GM12878 (cell line): Measurements from ENCODE around the gene GANC. TPM values are rescaled to one million over a fixed set of nuclear protein-coding genes. Genes with fewer than 3 reads are reported as not detected.

Source experiments
- ATAC-seq: fragments of 200-7000 bp; cut with Tn5 transposase; 3 replicates; pipeline ENCODE4 v1.9.1; 2020; ENCODE audit warnings: mild to moderate bottlenecking, moderate library complexity
- BruUV-seq: library from RNA; stranded (reverse); fragments of 400-500 nt; replicated peaks from 2 replicates; lab custom pipeline; 2021; lab: Mats Ljungman, UMichigan
- CTCF ChIA-PET: fragments of 300-600 bp; sonication (Branson Sonifier 250); formaldehyde crosslinking; extraction: SDS; loops from one replicate; lab custom pipeline; 2021; ENCODE audit warnings: inconsistent platforms; lab: Yijun Ruan, JAX
- POLR2A ChIA-PET: fragments of 350-600 bp; formaldehyde crosslinking; extraction: SDS; loops from one replicate; lab custom pipeline; 2021; ENCODE audit warnings: inconsistent platforms; lab: Charles Lee
- RAD21 ChIA-PET: fragments of 300-600 bp; sonication (Branson Sonifier 250); formaldehyde crosslinking; loops from one replicate; lab custom pipeline; 2023; ENCODE audit warnings: antibody characterized with exemption; ENCODE audit not compliant: unreplicated experiment; lab: Charles Lee
- SMC1A ChIA-PET: fragments of 300-600 bp; sonication (Branson Sonifier 250); formaldehyde crosslinking; loops from one replicate; lab custom pipeline; 2023; ENCODE audit not compliant: unreplicated experiment, uncharacterized antibody; lab: Charles Lee
- DNase-seq: peaks from one replicate; pipeline ENCODE4 v3.0.0-alpha.2; 2011; ENCODE audit warnings: low read depth, low spot score
- FAIRE-seq: peaks from 3 replicates; lab custom pipeline; 2011; peaks lifted over from hg19 to GRCh38; lab: Jason Lieb, UNC
- H2AFZ ChIP-seq: 2 replicates; pipeline ENCODE4 v1.6.0; 2011; ENCODE audit warnings: low read depth, low read length, control low read depth; ENCODE audit not compliant: control insufficient read depth
- H3K27ac ChIP-seq: 2 replicates; pipeline ENCODE4 v1.5.1; 2011; ENCODE audit warnings: control low read depth; ENCODE audit not compliant: control insufficient read depth, insufficient read depth
- H3K27me3 ChIP-seq, 2 experiments: replicated peaks in 1 of 2; 2 replicates each; pipeline versions ENCODE4 v1.6.0 to v1.6.1; 2011; ENCODE audit warnings: low read length in 1 of 2; ENCODE audit not compliant: control insufficient read depth in 2 of 2, insufficient read depth in 2 of 2
- H3K36me3 ChIP-seq, 2 experiments: 2 replicates each; pipeline ENCODE4 v1.5.1; 2011; ENCODE audit warnings: low read length in 1 of 2; ENCODE audit not compliant: control insufficient read depth in 2 of 2, insufficient read depth in 2 of 2
- H3K4me1 ChIP-seq: 2 replicates; pipeline ENCODE4 v1.6.1; 2011; ENCODE audit warnings: mild to moderate bottlenecking, low read length, moderate library complexity, mixed read lengths; ENCODE audit not compliant: control insufficient read depth, insufficient read depth
- H3K4me2 ChIP-seq: 2 replicates; pipeline ENCODE4 v1.6.0; 2011; ENCODE audit warnings: control low read depth; ENCODE audit not compliant: control insufficient read depth, insufficient read depth
- H3K4me3 ChIP-seq: fragments of 200-600 bp; sonication (generic); 2 replicates; pipeline ENCODE4 v1.5.1; 2016
- H3K79me2 ChIP-seq: 2 replicates; pipeline ENCODE4 v1.6.0; 2011; ENCODE audit warnings: low read length; ENCODE audit not compliant: control insufficient read depth, insufficient read depth
- H3K9ac ChIP-seq: 2 replicates; pipeline ENCODE4 v1.8.0; 2011; ENCODE audit warnings: low read length, control low read depth, mixed read lengths; ENCODE audit not compliant: control insufficient read depth, insufficient read depth
- H3K9me3 ChIP-seq: replicated peaks from 3 replicates; pipeline ENCODE4 v1.5.1; 2011; ENCODE audit warnings: mild to moderate bottlenecking, low read length; ENCODE audit not compliant: control insufficient read depth, insufficient read depth
- H4K20me1 ChIP-seq: 2 replicates; pipeline ENCODE4 v1.6.0; 2011; ENCODE audit not compliant: control insufficient read depth, insufficient read depth
- GABPA ChIP-seq: IDR thresholded peaks from 2 replicates; pipeline ENCODE4 v1.6.1; 2014; ENCODE audit warnings: antibody characterized with exemption, low read depth, mild to moderate bottlenecking, inconsistent platforms
- TCF12 ChIP-seq: IDR thresholded peaks from 2 replicates; pipeline ENCODE4 v1.6.1; 2011; ENCODE audit warnings: low read depth, mild to moderate bottlenecking, low read length
- ZNF217 ChIP-seq: fragments of 450-650 bp; IDR thresholded peaks from 2 replicates; pipeline ENCODE4 v1.6.1; 2017; ENCODE audit warnings: antibody characterized with exemption, mild to moderate bottlenecking
- WGBS: methylation state at CpG from one replicate; pipeline ENCODE4 v1.1.6; 2016; ENCODE audit warnings: low lambda C conversion rate; ENCODE audit not compliant: insufficient replicate concordance, insufficient coverage; ENCODE audit errors: missing lambda C conversion rate; 5-methylcytosine and 5-hydroxymethylcytosine counted together
- in situ Hi-C: fragments of 300-500 bp; cut with MboI; formaldehyde crosslinking; loops from 9 replicates; pipeline ENCODE4 v1.14.3; 2018; ENCODE audit warnings: mixed read lengths
- intact Hi-C: fragments of 100-400 bp; cut with micrococcal nuclease; formaldehyde crosslinking; loops from one replicate; pipeline ENCODE4 v1.14.2; 2022; ENCODE audit not compliant: unreplicated experiment
- polyA plus RNA-seq, 11 experiments: library from polyadenylated mRNA; depleted of rRNA in 4 of 11; unstranded in 6 of 11; stranded (reverse) in 5 of 11; fragments of >200 nt; fragmentation: Nextera tagmentation in 4 of 11; fragmentation: Illumina TruSeq in 1 of 11; extraction: Ambion mirVana in 4 of 11; extraction: Trizol in 1 of 11; gene quantifications; 1 replicate in 1 of 11; 2 replicates in 10 of 11; pipeline versions ENCODE4 v1.2.1 to v1.2.3, GENCODE V29; 2011 to 2016; ENCODE audit warnings: inconsistent platforms in 2 of 11, missing spikeins in 2 of 11, low read depth in 1 of 11
- total RNA-seq, 4 experiments: library from RNA; depleted of rRNA in 3 of 4; stranded (reverse); fragments of >200 nt in 3 of 4; fragmentation: Illumina TruSeq in 1 of 4; extraction: Trizol in 1 of 4; gene quantifications; 2 replicates each; pipeline versions ENCODE4 v1.2.1 to v1.2.3, GENCODE V29; 2013 to 2021
- TF ChIP-seq, protein P1 (sequence below): IDR thresholded peaks from 2 replicates; pipeline ENCODE4 v1.6.1; 2011; ENCODE audit warnings: mild to moderate bottlenecking, low read depth, low read length, moderate library complexity; ENCODE audit not compliant: insufficient replicate concordance
- TF ChIP-seq, protein P2 (sequence below): fragments of 450-650 bp; IDR thresholded peaks from 2 replicates; pipeline ENCODE4 v1.6.1; 2017; ENCODE audit warnings: mild to moderate bottlenecking, low read depth, inconsistent platforms; ENCODE audit not compliant: poor library complexity, severe bottlenecking
- TF ChIP-seq, protein P3 (sequence below): IDR thresholded peaks from 2 replicates; pipeline ENCODE4 v1.6.1; 2011; ENCODE audit warnings: borderline replicate concordance, low read depth, mild to moderate bottlenecking, moderate library complexity, mixed read lengths, low read length; ENCODE audit not compliant: insufficient read depth; ENCODE audit errors: extremely low read length

The GANC gene
- total and polyA plus RNA-seq, 10 of the 15 experiments (the other 5 are each of a cell fraction or from before 2014, with no cell fraction given) = 11.3 to 35.3 (median 23.0) TPM

DNA sequence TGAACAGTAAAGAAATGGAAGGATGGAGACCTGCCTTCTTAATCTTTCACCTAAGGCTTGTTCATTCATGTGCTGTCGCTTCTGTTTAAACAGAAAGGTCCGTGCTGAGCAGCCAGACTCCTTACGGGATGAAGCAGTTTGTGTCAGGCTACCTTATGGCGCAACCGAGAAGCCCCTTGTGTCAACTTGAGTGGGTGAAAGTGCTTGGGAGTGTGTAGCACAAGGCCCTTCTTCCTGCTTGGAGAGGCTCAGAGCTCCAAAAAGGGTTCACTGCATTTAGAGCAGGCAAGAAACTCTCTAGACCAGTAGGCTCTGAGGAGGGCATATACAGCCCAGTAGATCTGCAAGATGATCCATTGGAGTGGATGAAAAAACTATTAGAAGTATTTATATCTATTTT lies 102.3 kb downstream of the GANC start:
- FAIRE-seq (no peak), ATAC-seq (no peak)
- no peaks in the 10 kb centered on the region for H3K79me2 ChIP-seq
- no peaks in the 10 kb centered on the region for H3K36me3 ChIP-seq
- no peak overlapping the region for H3K9ac ChIP-seq
- no peaks in the 10 kb centered on the region; the same call in 1 of the 3 replicates for H3K9me3 ChIP-seq
- no peak overlapping the region for H2AFZ ChIP-seq
- intact Hi-C loops = no loop called here
- H4K20me1 ChIP-seq = no peaks in the 10 kb centered on the region
- POLR2A ChIA-PET = no interaction called here
- no peak overlapping the region for H3K27ac ChIP-seq
- TF ChIP-seq, protein P1, sequence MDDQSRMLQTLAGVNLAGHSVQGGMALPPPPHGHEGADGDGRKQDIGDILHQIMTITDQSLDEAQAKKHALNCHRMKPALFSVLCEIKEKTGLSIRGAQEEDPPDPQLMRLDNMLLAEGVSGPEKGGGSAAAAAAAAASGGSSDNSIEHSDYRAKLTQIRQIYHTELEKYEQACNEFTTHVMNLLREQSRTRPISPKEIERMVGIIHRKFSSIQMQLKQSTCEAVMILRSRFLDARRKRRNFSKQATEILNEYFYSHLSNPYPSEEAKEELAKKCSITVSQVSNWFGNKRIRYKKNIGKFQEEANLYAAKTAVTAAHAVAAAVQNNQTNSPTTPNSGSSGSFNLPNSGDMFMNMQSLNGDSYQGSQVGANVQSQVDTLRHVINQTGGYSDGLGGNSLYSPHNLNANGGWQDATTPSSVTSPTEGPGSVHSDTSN = no peak
- TF ChIP-seq GABPA = no peak
- no peak for TF ChIP-seq TCF12
- TF ChIP-seq, all 136 proteins: peak for 0
- DNase-seq = no peak
- Histone ChIP-seq H3K4me1 (no peaks in the 10 kb centered on the region), H3K27me3 (no peaks in the 10 kb centered on the region), H3K4me3 (no peak overlapping the region), H3K4me2 (no peak overlapping the region)
- SMC1A ChIA-PET = interaction anchor here (1.8 kb wide), 1 partner anchor 241 kb away, joined by 3 read pairs; no protein-coding TSS in a partner anchor
- RAD21 ChIA-PET = no interaction called here
- BruUV-seq = no TSS peak
- in situ Hi-C loops = no loop called here
- 100% methylated on average over 5 of the region's 5 CpGs for WGBS
- CTCF ChIA-PET = interaction anchor here (0.7 to 2.3 kb wide), 2 partner anchors 9 to 10 kb away, joined by 3 to 9 read pairs; no protein-coding TSS in a partner anchor

DNA sequence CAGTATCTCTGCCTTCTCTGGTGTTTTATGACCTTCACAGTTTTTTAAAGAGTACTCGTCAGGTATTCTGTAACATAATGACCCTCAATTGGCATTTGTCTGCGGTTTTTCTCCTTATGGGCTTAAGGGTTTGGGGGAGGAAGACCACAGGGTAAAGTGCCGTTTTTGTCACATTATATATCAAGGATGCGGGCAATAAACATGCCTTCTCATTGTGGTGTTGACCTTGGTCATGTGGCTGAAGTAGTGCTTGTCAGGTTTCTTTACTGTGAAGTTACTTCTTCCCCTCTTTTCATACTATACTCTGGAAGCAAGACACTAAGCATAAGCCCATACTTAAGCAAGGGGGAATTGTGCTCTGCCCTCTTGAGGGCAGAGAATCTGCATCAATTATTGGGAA lies 102.9 kb downstream of the GANC start:
- TF ChIP-seq ZNF217 = no peak
- TF ChIP-seq, protein P2, sequence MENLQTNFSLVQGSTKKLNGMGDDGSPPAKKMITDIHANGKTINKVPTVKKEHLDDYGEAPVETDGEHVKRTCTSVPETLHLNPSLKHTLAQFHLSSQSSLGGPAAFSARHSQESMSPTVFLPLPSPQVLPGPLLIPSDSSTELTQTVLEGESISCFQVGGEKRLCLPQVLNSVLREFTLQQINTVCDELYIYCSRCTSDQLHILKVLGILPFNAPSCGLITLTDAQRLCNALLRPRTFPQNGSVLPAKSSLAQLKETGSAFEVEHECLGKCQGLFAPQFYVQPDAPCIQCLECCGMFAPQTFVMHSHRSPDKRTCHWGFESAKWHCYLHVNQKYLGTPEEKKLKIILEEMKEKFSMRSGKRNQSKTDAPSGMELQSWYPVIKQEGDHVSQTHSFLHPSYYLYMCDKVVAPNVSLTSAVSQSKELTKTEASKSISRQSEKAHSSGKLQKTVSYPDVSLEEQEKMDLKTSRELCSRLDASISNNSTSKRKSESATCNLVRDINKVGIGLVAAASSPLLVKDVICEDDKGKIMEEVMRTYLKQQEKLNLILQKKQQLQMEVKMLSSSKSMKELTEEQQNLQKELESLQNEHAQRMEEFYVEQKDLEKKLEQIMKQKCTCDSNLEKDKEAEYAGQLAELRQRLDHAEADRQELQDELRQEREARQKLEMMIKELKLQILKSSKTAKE = no peak
- TF ChIP-seq, protein P3, sequence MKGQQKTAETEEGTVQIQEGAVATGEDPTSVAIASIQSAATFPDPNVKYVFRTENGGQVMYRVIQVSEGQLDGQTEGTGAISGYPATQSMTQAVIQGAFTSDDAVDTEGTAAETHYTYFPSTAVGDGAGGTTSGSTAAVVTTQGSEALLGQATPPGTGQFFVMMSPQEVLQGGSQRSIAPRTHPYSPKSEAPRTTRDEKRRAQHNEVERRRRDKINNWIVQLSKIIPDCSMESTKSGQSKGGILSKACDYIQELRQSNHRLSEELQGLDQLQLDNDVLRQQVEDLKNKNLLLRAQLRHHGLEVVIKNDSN = no peak
- no peak for FAIRE-seq
- no peak overlapping the region for H3K4me3 ChIP-seq
- no peaks in the 10 kb centered on the region for H3K79me2 ChIP-seq
- ChIA-PET RAD21 (no interaction called here), SMC1A (interaction anchor here (1.2 to 1.8 kb wide), 2 partner anchors 9 to 241 kb away, joined by 3 to 5 read pairs; no protein-coding TSS in a partner anchor), POLR2A (no interaction called here), CTCF (interaction anchor here (0.6 to 1.7 kb wide), 4 partner anchors 9 to 421 kb away, joined by 3 to 8 read pairs (median 3); no protein-coding TSS in a partner anchor)
- H3K4me1 ChIP-seq = no peaks in the 10 kb centered on the region
- no peak overlapping the region for H3K9ac ChIP-seq
- no peaks in the 10 kb centered on the region for H4K20me1 ChIP-seq
- 61% methylated on average over 4 of the region's 4 CpGs for WGBS
- H2AFZ ChIP-seq = no peak overlapping the region
- no peaks in the 10 kb centered on the region for H3K27me3 ChIP-seq
- in situ Hi-C loops = no loop called here
- no peaks in the 10 kb centered on the region for H3K36me3 ChIP-seq
- no TSS peak for BruUV-seq
- no peak overlapping the region for H3K27ac ChIP-seq
- no peaks in the 10 kb centered on the region; the same call in 1 of the 3 replicates for H3K9me3 ChIP-seq
- intact Hi-C loops = no loop called here
- DNase-seq = no peak
- ATAC-seq = no peak
- H3K4me2 ChIP-seq = no peak overlapping the region
